GM18861 (cell line): ENCODE results near the gene NEDD4L.
"Not testable (repeated sequence)": the region's sequence is repeated elsewhere in the genome, so short reads cannot be mapped to it uniquely, and the experiment has no call there.

Experiments
- ATAC-seq: cut with Tn5 transposase; IDR thresholded peaks from one replicate; pipeline ENCODE4 v1.9.1; 2021; ENCODE audit not compliant: unreplicated experiment

NEDD4L gene

DNA sequence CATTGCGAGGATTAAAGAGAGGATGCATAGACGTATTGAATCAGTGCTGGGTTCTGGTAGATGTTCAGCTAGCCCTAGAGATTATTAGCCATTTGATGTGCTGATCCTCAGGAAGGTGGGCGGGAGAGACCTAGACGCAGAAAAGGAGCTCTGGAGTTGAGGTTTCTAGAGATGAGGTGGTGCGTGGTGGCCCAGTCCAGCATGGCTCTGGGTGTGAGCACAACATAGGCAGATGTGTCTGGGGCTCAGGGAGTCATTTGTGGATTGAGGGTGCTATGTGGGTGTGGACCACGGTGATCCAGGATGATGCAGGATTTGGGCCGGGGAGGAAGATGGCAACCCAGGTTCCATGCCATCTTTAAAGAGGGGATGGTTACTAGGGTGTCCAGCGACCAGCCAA is 102.1 kb downstream of the NEDD4L start:
- no peak for ATAC-seq

DNA sequence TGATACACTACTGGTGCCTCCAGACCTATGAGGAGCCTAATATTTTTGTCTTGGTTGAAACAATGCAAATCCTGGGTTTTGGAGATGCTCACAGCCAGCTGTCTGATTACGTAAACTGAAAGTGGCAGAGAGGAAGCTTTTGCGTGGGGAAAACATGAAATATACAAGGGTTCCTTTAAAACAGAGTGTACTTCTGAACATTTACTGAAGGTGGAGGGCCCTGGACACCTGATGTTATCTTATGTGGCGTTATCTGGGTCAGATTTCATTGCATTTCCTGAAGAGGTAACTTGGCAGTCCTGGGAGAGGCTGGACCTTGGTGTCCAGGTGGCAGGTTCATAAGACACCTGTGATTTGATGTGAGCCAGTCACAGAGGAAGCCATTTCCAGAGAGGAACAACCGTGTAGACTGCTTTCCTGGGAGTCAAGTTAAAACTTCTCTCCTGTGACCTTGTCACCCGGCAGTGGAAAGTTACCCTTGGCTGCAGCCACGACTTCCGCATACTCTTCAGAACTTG is 105.0 kb downstream of the NEDD4L start:
- no peak for ATAC-seq

DNA sequence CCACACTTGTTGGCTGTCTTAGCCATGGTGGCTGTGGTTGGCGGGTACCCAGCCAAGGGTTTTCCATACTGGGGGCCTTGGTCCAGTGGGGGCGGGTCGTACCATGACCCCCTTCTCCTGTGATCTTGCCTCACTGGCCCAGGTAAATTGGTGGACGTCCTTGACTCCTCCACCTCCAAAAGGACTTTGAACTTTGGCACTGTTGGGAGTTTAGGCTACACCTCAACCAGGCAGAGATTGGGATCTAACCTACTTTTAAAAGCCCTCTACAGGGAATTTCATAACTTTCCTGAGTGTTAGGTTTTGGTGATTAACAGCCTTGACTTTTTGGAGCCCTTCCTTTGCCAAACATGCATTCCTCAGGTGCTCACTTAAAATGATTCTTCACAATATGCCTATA is 106.7 kb downstream of the NEDD4L start:
- ATAC-seq = no peak

GRCh38 chr18:58152216-58152615 is 108.2 kb downstream of the NEDD4L start:
- ATAC-seq = no peak

- no peak for ATAC-seq
Measured at GRCh38 chr18:58152891-58153290, 108.9 kb downstream of the NEDD4L start.

- ATAC-seq = no peak
Measured at GRCh38 chr18:58156516-58156915, 112.5 kb downstream of the NEDD4L start.

DNA sequence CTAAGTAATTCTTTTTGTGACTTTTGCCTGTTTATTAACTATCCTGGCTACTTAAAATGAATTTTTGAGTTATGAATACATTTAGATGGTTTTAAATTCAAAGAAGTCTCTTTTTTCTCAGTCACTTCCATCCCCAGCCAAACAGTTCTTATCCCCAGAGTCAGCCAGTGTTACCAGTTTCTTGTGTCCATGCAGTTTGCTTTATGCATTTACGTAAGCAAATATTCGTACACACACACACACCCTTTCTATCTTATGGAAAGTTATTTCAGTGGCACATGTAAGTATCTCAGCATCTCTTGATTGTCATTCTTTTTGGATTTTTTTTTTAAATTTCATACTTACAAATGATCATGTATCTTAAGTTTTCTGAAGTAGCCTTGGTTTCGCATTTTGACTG is 113.2 kb downstream of the NEDD4L start:
- ATAC-seq = no peak

- no peak for ATAC-seq
Measured at GRCh38 chr18:58158008-58158407, 114.0 kb downstream of the NEDD4L start.

- ATAC-seq = no peak
Measured at GRCh38 chr18:58158459-58158858, 114.4 kb downstream of the NEDD4L start.

DNA sequence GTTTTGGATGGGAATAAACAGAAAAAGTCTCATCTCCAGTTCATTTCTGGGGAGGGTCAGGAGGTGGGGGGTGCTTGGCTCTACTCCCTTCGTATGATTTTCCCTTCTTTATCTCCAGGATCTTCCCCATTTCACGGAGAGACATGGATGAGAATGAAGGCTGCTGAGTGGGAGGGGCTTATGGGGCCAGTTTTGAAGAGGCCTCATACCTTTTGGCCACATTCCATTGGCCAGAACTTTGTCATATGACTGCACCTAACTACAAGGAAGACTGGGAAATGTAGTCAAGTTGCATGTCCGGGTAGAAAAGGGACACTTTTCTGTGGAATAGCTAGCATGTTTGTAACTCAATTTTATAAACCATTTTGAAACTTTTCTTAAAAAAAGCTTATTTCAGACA is 117.6 kb downstream of the NEDD4L start:
- ATAC-seq = no peak

GRCh38 chr18:58162127-58162526 is 118.1 kb downstream of the NEDD4L start:
- no peak for ATAC-seq

GRCh38 chr18:58163004-58163590 is 119.1 kb downstream of the NEDD4L start:
- no peak for ATAC-seq

DNA sequence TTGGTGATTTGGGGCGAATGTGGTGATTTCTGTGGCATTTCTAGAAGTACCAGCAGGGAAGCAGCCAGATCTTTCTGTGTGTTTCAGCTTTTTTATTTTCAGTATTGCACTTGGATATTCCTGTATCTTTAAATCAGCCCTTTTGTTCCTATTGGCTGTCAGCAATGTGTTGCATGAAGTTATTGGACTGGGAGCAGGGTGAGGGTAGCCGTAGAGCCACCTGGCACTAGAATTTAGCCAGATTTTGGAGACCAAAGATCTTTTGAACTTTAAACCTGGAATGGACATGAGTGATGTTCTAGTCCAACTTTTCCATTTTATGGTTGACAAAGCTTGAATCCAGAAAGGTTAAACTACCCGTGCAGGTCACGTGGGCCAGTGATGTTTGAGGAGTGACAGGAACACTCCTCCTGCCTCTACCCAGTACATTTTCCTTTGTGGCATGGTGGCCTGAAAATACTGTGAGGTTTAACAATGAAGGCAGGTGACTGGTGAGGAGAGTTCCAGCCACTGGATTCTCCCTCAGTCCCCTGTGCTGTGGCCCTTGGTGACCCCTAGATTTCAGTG is 122.3 kb downstream of the NEDD4L start:
- no peak for ATAC-seq

DNA sequence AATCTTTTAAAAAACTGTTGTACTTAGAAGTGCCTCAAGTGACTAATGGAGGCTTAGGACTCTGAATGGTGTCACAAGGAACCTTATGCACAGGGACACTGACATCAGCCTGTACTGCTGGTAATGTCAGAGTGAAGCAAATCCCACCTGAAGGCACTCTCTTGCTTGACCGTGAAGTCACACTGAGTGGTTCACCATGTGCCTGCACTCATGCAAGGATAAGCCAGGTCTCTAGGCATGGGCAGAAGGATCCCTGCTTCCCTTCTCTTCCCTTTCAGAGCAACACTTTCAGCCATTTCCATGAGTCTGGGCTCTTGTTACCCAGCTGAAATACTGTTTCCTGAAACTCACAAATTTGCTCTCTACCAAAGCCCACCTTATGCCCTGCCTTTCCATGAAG is 123.0 kb downstream of the NEDD4L start:
- ATAC-seq = no peak

GRCh38 chr18:58168221-58168620 is 124.2 kb downstream of the NEDD4L start:
- ATAC-seq = no peak

DNA sequence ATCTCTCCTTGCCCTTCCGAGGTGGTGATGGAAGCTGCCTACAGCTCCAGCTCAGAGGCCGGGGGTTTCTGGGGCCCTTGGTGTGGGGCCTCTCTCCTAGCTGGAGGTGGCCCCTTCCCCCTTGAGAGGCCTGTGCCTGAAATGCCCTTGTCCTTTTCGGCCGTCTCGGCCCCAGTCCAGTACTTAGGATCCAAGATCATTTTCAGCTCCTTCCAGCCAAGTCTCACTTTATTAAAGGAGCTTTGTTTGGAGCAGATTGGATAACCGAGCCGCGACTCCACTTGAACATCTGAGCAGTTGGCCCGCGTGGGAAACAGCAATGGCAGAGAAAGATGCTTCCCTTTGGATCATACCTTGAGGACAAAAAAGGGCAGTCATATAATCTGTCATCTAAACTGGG is 125.0 kb downstream of the NEDD4L start:
- ATAC-seq = no peak

DNA sequence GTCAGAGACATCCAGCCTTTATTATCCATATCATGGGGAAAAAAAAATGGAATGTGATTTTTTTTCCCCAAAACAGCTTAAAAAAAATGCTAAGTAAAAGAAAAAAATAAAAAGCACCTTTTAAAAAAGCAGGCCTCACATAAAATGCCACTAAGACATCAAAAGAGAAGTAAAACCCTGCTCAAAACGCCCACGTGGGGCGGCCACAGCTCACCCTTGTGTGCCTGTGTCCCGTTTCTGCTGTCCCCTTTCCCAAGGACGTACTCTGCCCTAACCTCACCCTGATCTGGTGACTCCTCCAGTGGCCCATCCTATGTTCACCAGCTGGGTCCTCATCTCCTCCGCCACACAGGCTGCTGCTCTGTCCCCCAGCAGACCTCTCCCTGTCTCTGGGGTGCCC is 125.4 kb downstream of the NEDD4L start:
- ATAC-seq = no peak

- not testable (repeated sequence) for ATAC-seq
Measured at GRCh38 chr18:58170036-58170435, 126.0 kb downstream of the NEDD4L start.

- ATAC-seq = no peak
Measured at GRCh38 chr18:58172031-58172430, 128.0 kb downstream of the NEDD4L start.

- no peak for ATAC-seq
Measured at GRCh38 chr18:58174285-58174684, 130.3 kb downstream of the NEDD4L start.

GRCh38 chr18:58175122-58175785 is 131.2 kb downstream of the NEDD4L start:
- ATAC-seq = no peak

- no peak for ATAC-seq
Measured at GRCh38 chr18:58175786-58176176, 131.8 kb downstream of the NEDD4L start.
